IPS-15b (cell line): ENCODE data around the gene TFDP1.

Experiments
- H3K27me3 ChIP-seq: one replicate; pipeline ENCODE4 v1.6.1; 2013; ENCODE audit warnings: low read length; ENCODE audit not compliant: control insufficient read depth, insufficient read depth
- H3K36me3 ChIP-seq: one replicate; pipeline ENCODE4 v1.6.1; 2013; ENCODE audit warnings: low read length; ENCODE audit not compliant: control insufficient read depth, insufficient read depth
- H3K4me1 ChIP-seq: one replicate; pipeline ENCODE4 v1.6.1; 2013; ENCODE audit warnings: mild to moderate bottlenecking, low read length; ENCODE audit not compliant: control insufficient read depth, insufficient read depth
- H3K4me3 ChIP-seq: one replicate; pipeline ENCODE4 v1.5.1; 2013; ENCODE audit warnings: low read depth, low read length
- H3K9ac ChIP-seq: one replicate; pipeline ENCODE4 v1.6.1; 2013; ENCODE audit warnings: low read depth, mild to moderate bottlenecking, low read length
- H3K9me3 ChIP-seq: one replicate; pipeline ENCODE4 v1.6.1; 2013; ENCODE audit warnings: mild to moderate bottlenecking, low read length; ENCODE audit not compliant: control insufficient read depth, insufficient read depth

The TFDP1 gene

GRCh38 chr13:113544896-113545295 is 39.7 kb upstream of the TFDP1 start:
- no peaks in the 10 kb centered on the region for H3K27me3 ChIP-seq
- no peaks in the 10 kb centered on the region for H3K9me3 ChIP-seq
- H3K4me3 ChIP-seq = no peak overlapping the region
- no peak overlapping the region for H3K9ac ChIP-seq
- H3K36me3 ChIP-seq = peaks cover 8% of the 10 kb centered on the region
- no peaks in the 10 kb centered on the region for H3K4me1 ChIP-seq

- peaks cover 6% of the 10 kb centered on the region for H3K36me3 ChIP-seq
- H3K4me1 ChIP-seq = no peaks in the 10 kb centered on the region
- no peak overlapping the region for H3K9ac ChIP-seq
- H3K27me3 ChIP-seq = no peaks in the 10 kb centered on the region
- H3K4me3 ChIP-seq = no peak overlapping the region
- H3K9me3 ChIP-seq = no peaks in the 10 kb centered on the region
Observed at GRCh38 chr13:113545455-113545930, 39.1 kb upstream of the TFDP1 start.

GRCh38 chr13:113545931-113546516 is 38.5 kb upstream of the TFDP1 start:
- H3K9ac ChIP-seq = no peak overlapping the region
- no peaks in the 10 kb centered on the region for H3K9me3 ChIP-seq
- no peaks in the 10 kb centered on the region for H3K4me1 ChIP-seq
- H3K27me3 ChIP-seq = no peaks in the 10 kb centered on the region
- H3K4me3 ChIP-seq = no peak overlapping the region
- peaks cover 6% of the 10 kb centered on the region for H3K36me3 ChIP-seq

GRCh38 chr13:113546571-113547237 is 37.8 kb upstream of the TFDP1 start:
- no peaks in the 10 kb centered on the region for H3K4me1 ChIP-seq
- H3K9ac ChIP-seq = no peak overlapping the region
- peaks cover 6% of the 10 kb centered on the region for H3K36me3 ChIP-seq
- no peaks in the 10 kb centered on the region for H3K9me3 ChIP-seq
- H3K4me3 ChIP-seq = no peak overlapping the region
- H3K27me3 ChIP-seq = no peaks in the 10 kb centered on the region

GRCh38 chr13:113547238-113547971 is 37.1 kb upstream of the TFDP1 start:
- Histone ChIP-seq H3K9me3 (no peaks in the 10 kb centered on the region), H3K9ac (no peak overlapping the region), H3K36me3 (peaks cover 6% of the 10 kb centered on the region), H3K4me1 (no peaks in the 10 kb centered on the region), H3K27me3 (no peaks in the 10 kb centered on the region), H3K4me3 (no peak overlapping the region)

- H3K36me3 ChIP-seq = peaks cover 6% of the 10 kb centered on the region
- H3K9ac ChIP-seq = no peak overlapping the region
- H3K4me1 ChIP-seq = no peaks in the 10 kb centered on the region
- no peaks in the 10 kb centered on the region for H3K27me3 ChIP-seq
- no peaks in the 10 kb centered on the region for H3K9me3 ChIP-seq
- no peak overlapping the region for H3K4me3 ChIP-seq
Observed at GRCh38 chr13:113548171-113548641, 36.3 kb upstream of the TFDP1 start.

- Histone ChIP-seq H3K4me3 (no peak overlapping the region), H3K27me3 (no peaks in the 10 kb centered on the region), H3K4me1 (no peaks in the 10 kb centered on the region), H3K36me3 (peaks cover 5% of the 10 kb centered on the region), H3K9me3 (no peaks in the 10 kb centered on the region), H3K9ac (no peak overlapping the region)
Observed at GRCh38 chr13:113548778-113549621, 35.6 kb upstream of the TFDP1 start.

GRCh38 chr13:113550453-113550852 is 34.1 kb upstream of the TFDP1 start:
- Histone ChIP-seq H3K27me3 (no peaks in the 10 kb centered on the region), H3K9ac (no peak overlapping the region), H3K36me3 (peaks cover 2% of the 10 kb centered on the region), H3K4me3 (no peak overlapping the region), H3K4me1 (no peaks in the 10 kb centered on the region), H3K9me3 (no peaks in the 10 kb centered on the region)

- no peak overlapping the region for H3K9ac ChIP-seq
- peaks cover 2% of the 10 kb centered on the region for H3K36me3 ChIP-seq
- no peak overlapping the region for H3K4me3 ChIP-seq
- H3K27me3 ChIP-seq = no peaks in the 10 kb centered on the region
- H3K4me1 ChIP-seq = no peaks in the 10 kb centered on the region
- H3K9me3 ChIP-seq = no peaks in the 10 kb centered on the region
Observed at GRCh38 chr13:113551081-113552000, 33.2 kb upstream of the TFDP1 start.

- no peak overlapping the region for H3K4me3 ChIP-seq
- H3K27me3 ChIP-seq = no peaks in the 10 kb centered on the region
- H3K9me3 ChIP-seq = no peaks in the 10 kb centered on the region
- no peak overlapping the region for H3K9ac ChIP-seq
- H3K4me1 ChIP-seq = no peaks in the 10 kb centered on the region
- H3K36me3 ChIP-seq = peaks cover 2% of the 10 kb centered on the region
Observed at GRCh38 chr13:113552079-113552478, 32.5 kb upstream of the TFDP1 start.
